HG02798 (cell line): Measurements from ENCODE around the gene CERK.
"Not testable (repeated sequence)": the region's sequence is repeated elsewhere in the genome, so short reads cannot be mapped to it uniquely, and the experiment has no call there.

Source experiments
- ATAC-seq: cut with Tn5 transposase; IDR thresholded peaks from one replicate; pipeline ENCODE4 v1.9.1; 2021; ENCODE audit warnings: mild to moderate bottlenecking; ENCODE audit not compliant: unreplicated experiment, poor library complexity

The CERK gene

GRCh38 chr22:46737976-46738646 is at the start of gene CERK:
Gene CERK, minus strand, starts transcription at chr22:46738252. Its CDS starts 104 bp downstream, at chr22:46738148.
- ATAC-seq = peak; percentile 52

GRCh38 chr22:46783721-46784120 is 45.7 kb upstream of the CERK start:
- ATAC-seq = no peak

GRCh38 chr22:46782200-46782599 is 44.1 kb upstream of the CERK start:
- not testable (repeated sequence) for ATAC-seq

- no peak for ATAC-seq
These were observed 43.2 kb upstream of the CERK start for GRCh38 chr22:46781291-46781690.

GRCh38 chr22:46780453-46780852 is 42.4 kb upstream of the CERK start:
- ATAC-seq = no peak

GRCh38 chr22:46779651-46780050 is 41.6 kb upstream of the CERK start:
- no peak for ATAC-seq

- ATAC-seq = no peak
These were observed 41.0 kb upstream of the CERK start for GRCh38 chr22:46779023-46779422.

GRCh38 chr22:46777609-46777970 is 39.5 kb upstream of the CERK start:
- ATAC-seq = no peak

- ATAC-seq = no peak
These were observed 39.0 kb upstream of the CERK start for GRCh38 chr22:46776876-46777608.

- ATAC-seq = no peak
These were observed 38.1 kb upstream of the CERK start for GRCh38 chr22:46775850-46776826.

- ATAC-seq = no peak
These were observed 37.2 kb upstream of the CERK start for GRCh38 chr22:46774980-46775849.

- ATAC-seq = peak; percentile 19
These were observed 36.4 kb upstream of the CERK start for GRCh38 chr22:46774253-46774979.

GRCh38 chr22:46773076-46773475 is 35.0 kb upstream of the CERK start:
- ATAC-seq = no peak

- no peak for ATAC-seq
These were observed 32.7 kb upstream of the CERK start for GRCh38 chr22:46770726-46771125.

GRCh38 chr22:46770151-46770641 is 32.1 kb upstream of the CERK start:
- ATAC-seq = no peak

- ATAC-seq = no peak
These were observed 31.7 kb upstream of the CERK start for GRCh38 chr22:46769706-46770105.

- ATAC-seq = no peak
These were observed 31.2 kb upstream of the CERK start for GRCh38 chr22:46769191-46769675.

- no peak for ATAC-seq
These were observed 29.4 kb upstream of the CERK start for GRCh38 chr22:46767249-46767985.
